Neutrophil (primary cell): Measurements from ENCODE around the gene CBFA2T2.

ENCODE experiments used
- H3K27ac ChIP-seq: fragments of 200-600 bp; sonication (generic); 2 replicates; pipeline ENCODE4 v1.5.1; 2016; ENCODE audit warnings: mild to moderate bottlenecking, moderate library complexity
- H3K27me3 ChIP-seq: fragments of 200-600 bp; sonication (generic); 2 replicates; pipeline ENCODE4 v1.6.0; 2016; ENCODE audit warnings: mild to moderate bottlenecking
- H3K36me3 ChIP-seq: fragments of 200-600 bp; sonication (generic); 2 replicates; pipeline ENCODE4 v1.5.1; 2017
- H3K4me1 ChIP-seq, 2 experiments: fragments of 200-600 bp in 1 of 2; sonication (generic) in 1 of 2; 1 replicate in 1 of 2; 2 replicates in 1 of 2; pipeline versions ENCODE4 v1.5.1 to v1.6.1; 2013 to 2016; ENCODE audit warnings: low read depth in 1 of 2, low read length in 1 of 2, mild to moderate bottlenecking in 1 of 2, moderate library complexity in 1 of 2; ENCODE audit not compliant: control insufficient read depth in 1 of 2, insufficient read depth in 1 of 2
- H3K4me3 ChIP-seq, 2 experiments: fragments of 200-600 bp in 1 of 2; sonication (generic) in 1 of 2; 1 replicate in 1 of 2; 2 replicates in 1 of 2; pipeline ENCODE4 v1.5.1; 2013 to 2016; ENCODE audit warnings: low read depth in 1 of 2, low read length in 1 of 2, mild to moderate bottlenecking in 1 of 2, moderate library complexity in 1 of 2
- H3K9me3 ChIP-seq: fragments of 200-600 bp; sonication (generic); 2 replicates; pipeline ENCODE4 v1.5.1; 2016
- CTCF ChIP-seq: fragments of 200-600 bp; sonication (generic); IDR thresholded peaks from 2 replicates; pipeline ENCODE4 v1.5.1; 2016; ENCODE audit warnings: antibody characterized with exemption

The CBFA2T2 gene

GRCh38 chr20:33470457-33470856, 19.4 kb upstream of the CBFA2T2 start:
- Histone ChIP-seq H3K4me1 (peaks cover 30 to 34% of the 10 kb centered on the region in 2 experiments), H3K27me3 (no peaks in the 10 kb centered on the region), H3K36me3 (no peaks in the 10 kb centered on the region), H3K4me3 (no peak overlapping the region), H3K27ac (no peak overlapping the region), H3K9me3 (no peaks in the 10 kb centered on the region)
- TF ChIP-seq CTCF, result no peak

GRCh38 chr20:33470866-33471265, 19.0 kb upstream of the CBFA2T2 start:
- Histone ChIP-seq H3K27ac (no peak overlapping the region), H3K36me3 (no peaks in the 10 kb centered on the region), H3K9me3 (no peaks in the 10 kb centered on the region), H3K4me1 (peaks cover 30 to 33% of the 10 kb centered on the region in 2 experiments), H3K27me3 (no peaks in the 10 kb centered on the region), H3K4me3 (no peak overlapping the region)
- TF ChIP-seq CTCF, result no peak

GRCh38 chr20:33472868-33473435, 16.9 kb upstream of the CBFA2T2 start:
- no peaks in the 10 kb centered on the region for H3K36me3 ChIP-seq
- H3K27me3 ChIP-seq, result no peaks in the 10 kb centered on the region
- no peak overlapping the region for H3K27ac ChIP-seq
- H3K9me3 ChIP-seq, result no peaks in the 10 kb centered on the region
- TF ChIP-seq CTCF, result no peak
- H3K4me3 ChIP-seq, result no peak overlapping the region
- peaks cover 23 to 26% of the 10 kb centered on the region in 2 experiments for H3K4me1 ChIP-seq

GRCh38 chr20:33474097-33474873, 15.6 kb upstream of the CBFA2T2 start:
- H3K36me3 ChIP-seq, result no peaks in the 10 kb centered on the region
- H3K27ac ChIP-seq, result no peak overlapping the region
- no peaks in the 10 kb centered on the region for H3K27me3 ChIP-seq
- H3K4me3 ChIP-seq, result no peak overlapping the region
- peaks cover 23 to 26% of the 10 kb centered on the region in 2 experiments for H3K4me1 ChIP-seq
- H3K9me3 ChIP-seq, result no peaks in the 10 kb centered on the region
- no peak for TF ChIP-seq CTCF

GRCh38 chr20:33474963-33475362, 14.9 kb upstream of the CBFA2T2 start:
- no peaks in the 10 kb centered on the region for H3K36me3 ChIP-seq
- peaks cover 23 to 26% of the 10 kb centered on the region in 2 experiments for H3K4me1 ChIP-seq
- H3K4me3 ChIP-seq, result no peak overlapping the region
- H3K27ac ChIP-seq, result no peak overlapping the region
- no peak for TF ChIP-seq CTCF
- H3K27me3 ChIP-seq, result no peaks in the 10 kb centered on the region
- no peaks in the 10 kb centered on the region for H3K9me3 ChIP-seq
